ACC112 (cell line): ENCODE data around the gene PPP2R3B.
"Not testable (repeated sequence)": the region's sequence is repeated elsewhere in the genome, so short reads cannot be mapped to it uniquely, and the experiment has no call there.

Experiments used
- H2AFZ ChIP-seq: fragments of 200-600 bp; sonication (generic); one replicate; pipeline ENCODE4 v1.6.0; 2017; ENCODE audit warnings: antibody characterized with exemption, low read length; ENCODE audit not compliant: unreplicated experiment
- H3K27ac ChIP-seq: fragments of 200-600 bp; sonication (generic); 2 replicates; pipeline ENCODE4 v1.5.1; 2014; ENCODE audit warnings: low read depth, mild to moderate bottlenecking, antibody characterized with exemption, low read length, moderate library complexity
- H3K27me3 ChIP-seq: fragments of 200-600 bp; sonication (generic); 2 replicates; pipeline ENCODE4 v1.6.1; 2014; ENCODE audit warnings: mild to moderate bottlenecking, antibody characterized with exemption, low read length, moderate library complexity, mixed read lengths; ENCODE audit not compliant: insufficient read depth
- H3K36me3 ChIP-seq: fragments of 200-600 bp; sonication (generic); 2 replicates; pipeline ENCODE4 v1.6.1; 2016; ENCODE audit warnings: mild to moderate bottlenecking, antibody characterized with exemption, low read length, moderate library complexity, mixed read lengths; ENCODE audit not compliant: insufficient read depth
- H3K4me1 ChIP-seq: fragments of 200-600 bp; sonication (generic); one replicate; pipeline ENCODE4 v1.6.1; 2016; ENCODE audit warnings: low read length, mixed read lengths; ENCODE audit not compliant: insufficient read depth, unreplicated experiment, control insufficient read depth
- H3K4me3 ChIP-seq: fragments of 200-600 bp; sonication (generic); 2 replicates; pipeline ENCODE4 v1.5.1; 2014; ENCODE audit warnings: mild to moderate bottlenecking, low read depth, low read length
- H3K79me2 ChIP-seq: fragments of 200-600 bp; sonication (generic); one replicate; pipeline ENCODE4 v1.6.0; 2016; ENCODE audit warnings: low read length; ENCODE audit not compliant: control insufficient read depth, unreplicated experiment, insufficient read depth

Gene PPP2R3B

DNA sequence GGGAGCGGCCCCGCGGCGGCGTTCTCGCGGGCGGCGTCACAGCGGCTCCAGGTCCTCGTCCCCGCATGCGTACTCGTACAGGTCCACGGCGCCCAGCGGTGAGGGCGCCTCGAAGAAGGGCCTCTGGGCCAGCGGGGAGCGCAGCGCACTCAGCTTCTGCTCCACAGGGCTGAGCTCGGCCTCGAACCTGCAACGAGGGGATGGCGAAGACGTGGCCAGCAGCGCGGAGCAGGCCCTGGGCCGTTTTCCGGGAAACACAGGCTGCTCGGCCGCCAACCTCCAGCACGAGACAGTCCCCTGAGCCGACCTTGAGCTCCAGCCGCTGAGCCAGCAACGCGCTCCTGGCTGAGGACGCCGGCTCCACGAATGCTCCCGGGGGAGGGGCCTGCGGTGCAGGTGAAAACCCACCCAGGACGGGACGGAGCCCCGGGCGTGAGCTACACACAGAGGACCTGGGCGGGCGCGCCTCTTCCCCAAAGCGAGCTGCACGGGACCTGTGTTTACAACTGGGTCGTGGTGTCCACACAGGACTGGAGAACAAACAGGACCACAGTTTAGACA lies 52.3 kb downstream of the PPP2R3B start:
- Histone ChIP-seq H3K27ac (no peak overlapping the region), H3K4me1 (peaks cover 13% of the 10 kb centered on the region), H3K36me3 (peaks cover 38% of the 10 kb centered on the region; the same call in 1 of the 2 replicates), H3K4me3 (no peak overlapping the region), H3K79me2 (no peaks in the 10 kb centered on the region), H2AFZ (no peak overlapping the region), H3K27me3 (peaks cover 13% of the 10 kb centered on the region; the same call in 1 of the 2 replicates)

GRCh38 chrX:333611-334311 lies 52.9 kb downstream of the PPP2R3B start:
- peaks cover 36% of the 10 kb centered on the region; the same call in 1 of the 2 replicates for H3K36me3 ChIP-seq

GRCh38 chrX:332916-333610 lies 53.6 kb downstream of the PPP2R3B start:
- no peak overlapping the region for H3K4me3 ChIP-seq
- no peak overlapping the region for H3K27ac ChIP-seq
- H3K27me3 ChIP-seq, result peaks cover 13% of the 10 kb centered on the region; the same call in 1 of the 2 replicates
- H3K36me3 ChIP-seq, result peaks cover 29% of the 10 kb centered on the region; the same call in 1 of the 2 replicates
- peaks cover 13% of the 10 kb centered on the region for H3K4me1 ChIP-seq
- H3K79me2 ChIP-seq, result no peaks in the 10 kb centered on the region
- H2AFZ ChIP-seq, result no peak overlapping the region

More at GRCh38 chrX:333611-334311, 52.9 kb downstream of the PPP2R3B start:
- no peak overlapping the region for H2AFZ ChIP-seq
- H3K27ac ChIP-seq, result no peak overlapping the region
- peaks cover 13% of the 10 kb centered on the region for H3K4me1 ChIP-seq
- no peak overlapping the region for H3K4me3 ChIP-seq
- H3K27me3 ChIP-seq, result peaks cover 13% of the 10 kb centered on the region; the same call in 1 of the 2 replicates
- no peaks in the 10 kb centered on the region for H3K79me2 ChIP-seq

DNA sequence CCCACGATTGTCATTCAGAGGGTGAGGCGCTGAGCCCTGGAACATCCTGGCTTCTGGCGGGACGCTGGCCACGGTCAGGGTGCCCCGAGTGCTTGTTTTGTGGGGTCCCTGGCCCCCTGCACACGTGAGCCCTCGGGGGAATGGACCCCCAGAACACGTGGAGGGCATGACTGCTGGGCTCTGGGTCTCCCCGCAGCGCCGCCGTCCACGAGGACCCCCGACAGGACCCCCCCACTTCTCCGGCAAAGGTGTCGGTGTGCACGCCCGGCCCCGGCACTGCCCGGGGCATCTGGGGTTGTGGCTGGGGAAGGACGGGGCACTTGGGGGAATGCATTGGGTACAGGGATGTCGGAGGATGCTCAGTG lies 54.2 kb downstream of the PPP2R3B start:
- H2AFZ ChIP-seq, result no peak overlapping the region
- H3K27me3 ChIP-seq, result peaks cover 13% of the 10 kb centered on the region; the same call in 1 of the 2 replicates
- H3K79me2 ChIP-seq, result no peaks in the 10 kb centered on the region
- peaks cover 13% of the 10 kb centered on the region for H3K4me1 ChIP-seq
- H3K27ac ChIP-seq, result no peak overlapping the region
- no peak overlapping the region for H3K4me3 ChIP-seq
- H3K36me3 ChIP-seq, result peaks cover 23% of the 10 kb centered on the region; the same call in 1 of the 2 replicates

GRCh38 chrX:331825-332495 lies 54.7 kb downstream of the PPP2R3B start:
- H3K36me3 ChIP-seq, result peaks cover 20% of the 10 kb centered on the region; the same call in 1 of the 2 replicates
- H3K27ac ChIP-seq, result no peak overlapping the region

DNA sequence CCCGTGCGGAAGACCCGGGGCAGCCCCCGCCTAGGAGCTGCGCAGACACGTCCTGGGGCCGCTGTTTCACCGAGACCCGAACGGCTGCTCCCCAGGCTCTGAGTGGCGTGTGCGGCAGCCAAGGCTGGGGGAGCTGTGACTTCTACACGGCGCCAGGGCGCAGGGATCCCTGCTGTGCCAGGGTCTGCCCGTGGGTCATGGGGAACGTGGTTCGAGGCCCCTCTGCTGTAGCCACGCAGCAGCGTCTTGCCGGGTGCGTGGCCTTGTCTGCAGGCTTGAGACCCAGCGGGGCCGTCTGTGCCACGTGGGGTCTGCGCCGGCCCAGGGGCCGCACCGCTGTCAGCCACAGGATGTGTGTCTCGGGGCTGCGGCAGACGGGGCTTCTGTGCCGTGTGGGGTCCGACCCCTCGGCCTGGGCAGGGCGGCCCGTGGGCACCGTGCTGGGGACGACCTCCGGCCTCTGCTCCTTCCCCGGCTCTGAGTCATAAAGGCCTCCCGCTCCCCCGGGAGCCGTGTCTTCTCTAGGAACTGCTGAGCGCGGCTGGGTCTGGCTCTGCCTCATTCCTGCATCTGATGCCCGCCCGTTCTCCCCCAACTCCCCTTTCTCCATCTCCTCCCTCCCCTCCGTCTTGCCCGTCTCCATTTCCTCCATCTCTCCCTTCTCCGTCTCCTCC lies 55.4 kb downstream of the PPP2R3B start:
- H3K36me3 ChIP-seq, result peaks cover 14% of the 10 kb centered on the region; the same call in 1 of the 2 replicates
- no peak overlapping the region for H3K27ac ChIP-seq
- peak overlapping the region; percentile 48; the same call in 1 of the 2 replicates for H3K4me3 ChIP-seq
- H3K27me3 ChIP-seq, result peaks cover 13% of the 10 kb centered on the region; the same call in 1 of the 2 replicates
- H2AFZ ChIP-seq, result no peak overlapping the region
- H3K4me1 ChIP-seq, result peaks cover 13% of the 10 kb centered on the region
- H3K79me2 ChIP-seq, result no peaks in the 10 kb centered on the region

More at GRCh38 chrX:331825-332495, 54.7 kb downstream of the PPP2R3B start:
- Histone ChIP-seq H2AFZ (no peak overlapping the region), H3K79me2 (no peaks in the 10 kb centered on the region), H3K27me3 (peaks cover 13% of the 10 kb centered on the region; the same call in 1 of the 2 replicates), H3K4me1 (peaks cover 13% of the 10 kb centered on the region), H3K4me3 (no peak overlapping the region)

- Histone ChIP-seq H3K4me1 (peaks cover 13% of the 10 kb centered on the region), H3K4me3 (no peak overlapping the region), H3K27me3 (peaks cover 13% of the 10 kb centered on the region; the same call in 1 of the 2 replicates), H3K79me2 (no peaks in the 10 kb centered on the region), H3K27ac (no peak overlapping the region), H3K36me3 (peaks cover 9% of the 10 kb centered on the region; the same call in 1 of the 2 replicates), H2AFZ (no peak overlapping the region)
Observed at GRCh38 chrX:330726-331150, 56.0 kb downstream of the PPP2R3B start.

DNA sequence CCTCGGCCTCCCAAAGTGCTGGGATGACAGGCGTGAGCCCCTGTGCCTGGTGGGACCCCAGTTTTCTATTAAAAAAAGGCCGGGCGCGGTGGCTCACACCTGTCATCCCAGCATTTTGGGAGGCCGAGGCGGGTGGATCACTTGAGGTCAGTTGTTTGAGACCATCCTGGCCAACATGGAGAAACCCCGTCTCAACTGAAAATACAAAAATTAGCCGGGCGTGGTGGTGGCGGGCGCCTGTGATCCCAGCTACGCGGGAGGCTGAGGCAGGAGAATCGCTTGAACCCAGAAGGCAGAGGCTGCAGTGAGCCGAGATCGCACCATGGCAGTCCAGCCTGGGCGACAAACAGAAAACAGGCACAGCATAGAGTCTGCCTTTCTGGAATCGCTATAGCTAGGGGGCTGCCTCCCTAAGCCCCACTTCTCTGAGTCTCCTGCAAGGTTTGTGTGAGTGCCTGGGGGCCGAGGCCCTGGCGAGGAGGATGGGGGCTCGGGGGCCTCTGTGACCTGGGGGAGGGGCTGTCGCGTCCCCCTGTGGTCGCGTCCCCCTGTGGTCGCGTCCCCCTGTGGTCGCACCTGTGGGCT lies 56.5 kb downstream of the PPP2R3B start:
- not testable (repeated sequence) for H3K4me3 ChIP-seq, H3K36me3 ChIP-seq, H2AFZ ChIP-seq, H3K79me2 ChIP-seq, H3K27ac ChIP-seq
- Histone ChIP-seq H3K4me1 (peaks cover 13% of the 10 kb centered on the region), H3K27me3 (peaks cover 13% of the 10 kb centered on the region; the same call in 1 of the 2 replicates)

DNA sequence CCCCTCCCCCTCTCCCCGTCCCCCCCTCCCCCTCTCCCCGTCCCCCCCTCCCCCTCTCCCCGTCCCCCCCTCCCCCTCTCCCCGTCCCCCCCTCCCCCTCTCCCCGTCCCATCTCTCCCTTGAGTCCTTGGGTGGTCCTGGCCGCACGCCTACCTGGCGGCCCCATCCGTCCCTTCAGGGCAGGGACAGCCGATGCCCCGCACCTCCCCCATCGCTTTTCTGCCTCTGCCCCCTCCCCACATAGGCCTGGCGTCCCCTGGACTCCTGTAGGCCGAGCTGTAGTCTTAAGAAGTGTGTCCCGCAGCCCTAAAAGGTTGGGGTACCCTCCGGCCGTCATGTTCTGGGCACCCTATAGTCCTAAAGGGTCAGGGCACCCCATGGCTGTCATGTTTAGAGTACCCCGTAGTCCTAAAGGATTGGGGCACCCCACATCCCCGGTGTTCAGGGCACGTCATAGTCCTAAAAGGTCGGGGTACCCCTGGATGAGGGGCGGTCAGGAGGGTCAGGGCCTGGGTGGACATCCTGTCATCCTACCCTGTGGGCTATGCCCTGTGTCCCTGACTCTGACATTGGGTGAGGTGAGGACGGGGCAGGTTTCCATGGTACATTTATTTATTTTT lies 57.3 kb downstream of the PPP2R3B start:
- Histone ChIP-seq H3K36me3 (no peaks in the 10 kb centered on the region), H3K27me3 (peaks cover 13% of the 10 kb centered on the region; the same call in 1 of the 2 replicates), H3K4me3 (no peak overlapping the region), H3K79me2 (no peaks in the 10 kb centered on the region), H3K4me1 (peaks cover 13% of the 10 kb centered on the region), H2AFZ (no peak overlapping the region), H3K27ac (no peak overlapping the region)
